ENCODE results near the gene ZDHHC1.

The ZDHHC1 gene

DNA sequence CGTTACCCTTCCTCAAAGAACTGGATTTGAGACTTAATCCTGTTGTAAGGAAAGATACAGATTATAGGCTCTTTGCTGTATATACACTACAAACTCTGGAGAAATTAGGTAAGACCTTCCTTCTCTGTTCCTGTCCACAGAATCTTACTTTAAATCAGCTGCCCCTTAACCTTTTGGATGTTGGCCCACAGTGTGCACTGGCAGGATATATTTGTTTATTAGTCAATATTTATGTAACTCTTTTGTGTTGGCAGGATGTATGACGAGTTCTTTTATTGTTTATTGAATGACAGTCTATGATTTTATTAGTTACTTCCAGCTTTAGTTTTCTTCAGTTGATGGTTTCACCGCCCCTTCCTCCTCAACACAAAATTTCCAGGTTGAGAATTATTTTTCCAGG lies 69.9 kb downstream of the ZDHHC1 start:
- DNase-seq, result no peak

DNA sequence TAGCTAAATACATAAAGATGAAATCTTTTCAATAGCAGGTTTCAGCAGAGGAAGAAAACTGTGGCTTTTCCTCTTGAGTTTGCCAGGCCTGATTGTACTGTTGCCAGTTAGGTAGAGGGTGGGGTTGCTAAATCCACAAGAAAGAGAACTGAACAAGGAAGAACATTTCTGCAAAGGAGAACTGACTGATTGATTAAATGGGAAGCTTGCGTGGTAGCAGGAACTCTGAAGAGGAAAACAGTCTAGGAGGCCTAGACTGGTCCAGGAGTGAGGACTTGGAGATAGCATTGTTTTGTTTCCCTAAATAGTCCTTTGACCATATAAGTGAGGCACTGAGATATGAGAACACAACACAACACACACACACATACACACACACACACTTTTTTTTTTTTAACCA lies 70.9 kb downstream of the ZDHHC1 start:
- DNase-seq, result no peak
